Body of pancreas (tissue), 4 donors: Measurements from ENCODE around the gene PA2G4.

ENCODE experiments used
- POLR2A ChIP-seq, 3 donors: fragments of 450-650 bp; IDR thresholded peaks; one replicate each; pipeline ENCODE4 v1.6.1; 2016; ENCODE audit warnings: antibody characterized with exemption in 3 of 3, mild to moderate bottlenecking in 2 of 3
- TF ChIP-seq, protein P1 (sequence below), 7 experiments: fragments of 450-650 bp in 4 of 7; fragments of 200-600 bp in 3 of 7; sonication (generic) in 3 of 7; IDR thresholded peaks; one replicate each; pipeline ENCODE4 v1.5.1; 2016 to 2019; ENCODE audit warnings: antibody characterized with exemption in 7 of 7

DNA sequence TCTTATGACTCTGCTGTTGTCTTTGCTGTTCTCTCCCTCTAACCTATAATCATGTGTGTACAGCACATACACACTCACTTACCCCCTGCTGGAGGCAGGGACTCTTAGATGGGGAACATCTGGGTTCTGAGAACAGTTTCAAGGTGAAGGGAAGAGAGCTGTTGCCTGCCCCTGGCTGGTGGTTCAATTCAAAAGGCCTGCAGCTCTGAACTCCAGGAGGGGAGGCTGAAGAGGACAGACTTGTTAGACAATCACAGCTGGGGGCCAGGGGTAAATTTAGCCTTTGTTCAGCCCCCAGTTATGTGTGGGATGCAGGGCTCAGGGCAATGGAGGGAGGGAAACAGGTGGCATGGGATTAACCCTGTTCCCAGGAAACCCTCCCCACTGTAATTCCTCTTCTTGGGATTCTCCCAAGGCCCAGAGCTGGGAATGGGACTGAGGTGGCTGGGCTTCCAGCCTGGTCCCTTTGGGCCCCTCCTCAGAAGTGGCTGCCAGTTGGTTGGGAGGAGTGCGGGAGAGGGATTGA is 50.0 kb downstream of the PA2G4 start:
- TF ChIP-seq, protein P1, sequence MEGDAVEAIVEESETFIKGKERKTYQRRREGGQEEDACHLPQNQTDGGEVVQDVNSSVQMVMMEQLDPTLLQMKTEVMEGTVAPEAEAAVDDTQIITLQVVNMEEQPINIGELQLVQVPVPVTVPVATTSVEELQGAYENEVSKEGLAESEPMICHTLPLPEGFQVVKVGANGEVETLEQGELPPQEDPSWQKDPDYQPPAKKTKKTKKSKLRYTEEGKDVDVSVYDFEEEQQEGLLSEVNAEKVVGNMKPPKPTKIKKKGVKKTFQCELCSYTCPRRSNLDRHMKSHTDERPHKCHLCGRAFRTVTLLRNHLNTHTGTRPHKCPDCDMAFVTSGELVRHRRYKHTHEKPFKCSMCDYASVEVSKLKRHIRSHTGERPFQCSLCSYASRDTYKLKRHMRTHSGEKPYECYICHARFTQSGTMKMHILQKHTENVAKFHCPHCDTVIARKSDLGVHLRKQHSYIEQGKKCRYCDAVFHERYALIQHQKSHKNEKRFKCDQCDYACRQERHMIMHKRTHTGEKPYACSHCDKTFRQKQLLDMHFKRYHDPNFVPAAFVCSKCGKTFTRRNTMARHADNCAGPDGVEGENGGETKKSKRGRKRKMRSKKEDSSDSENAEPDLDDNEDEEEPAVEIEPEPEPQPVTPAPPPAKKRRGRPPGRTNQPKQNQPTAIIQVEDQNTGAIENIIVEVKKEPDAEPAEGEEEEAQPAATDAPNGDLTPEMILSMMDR (IDR thresholded peaks at IDR 0.05), result no peak
- no peak for TF ChIP-seq POLR2A (IDR thresholded peaks at IDR 0.05)
